GM23248 (cell line): ENCODE measurements around the gene PA2G4. TPM values are rescaled to one million over a fixed set of nuclear protein-coding genes. Genes with fewer than 3 reads are reported as not detected.

Source experiments
- DNase-seq: peaks from one replicate; pipeline ENCODE4 v3.0.0-alpha.2; 2015
- H2AFZ ChIP-seq: fragments of 200-600 bp; sonication (generic); 2 replicates; pipeline ENCODE4 v1.6.1; 2016; ENCODE audit warnings: antibody characterized with exemption
- H3F3A ChIP-seq: fragments of 200-600 bp; sonication (generic); 2 replicates; pipeline ENCODE4 v1.6.1; 2016; ENCODE audit warnings: mild to moderate bottlenecking, antibody characterized with exemption, mixed run types; ENCODE audit not compliant: insufficient read depth
- H3K27ac ChIP-seq: fragments of 200-600 bp; sonication (generic); 2 replicates; pipeline ENCODE4 v1.5.1; 2016; ENCODE audit warnings: mild to moderate bottlenecking
- H3K27me3 ChIP-seq: fragments of 200-600 bp; sonication (generic); replicated peaks from 2 replicates; pipeline ENCODE4 v1.6.1; 2016; ENCODE audit warnings: mild to moderate bottlenecking; ENCODE audit not compliant: insufficient read depth
- H3K36me3 ChIP-seq: fragments of 200-600 bp; sonication (generic); 2 replicates; pipeline ENCODE4 v1.6.1; 2016; ENCODE audit warnings: low read depth, mild to moderate bottlenecking
- H3K4me1 ChIP-seq: fragments of 200-600 bp; sonication (generic); 2 replicates; pipeline ENCODE4 v1.6.1; 2016; ENCODE audit warnings: mild to moderate bottlenecking; ENCODE audit not compliant: insufficient read depth
- H3K4me2 ChIP-seq: fragments of 200-600 bp; sonication (generic); one replicate; pipeline ENCODE4 v1.6.1; 2016; ENCODE audit warnings: mild to moderate bottlenecking; ENCODE audit not compliant: unreplicated experiment
- H3K4me3 ChIP-seq: fragments of 200-600 bp; sonication (generic); 2 replicates; pipeline ENCODE4 v1.5.1; 2016; ENCODE audit warnings: mild to moderate bottlenecking
- H3K79me2 ChIP-seq: fragments of 200-600 bp; sonication (generic); 2 replicates; pipeline ENCODE4 v1.6.1; 2016; ENCODE audit warnings: mild to moderate bottlenecking; ENCODE audit not compliant: insufficient read depth
- H3K9ac ChIP-seq: fragments of 200-600 bp; sonication (generic); 2 replicates; pipeline ENCODE4 v1.6.1; 2016; ENCODE audit warnings: mild to moderate bottlenecking
- H3K9me2 ChIP-seq: fragments of 200-600 bp; sonication (generic); 2 replicates; pipeline ENCODE4 v1.6.1; 2016; ENCODE audit warnings: mixed run types, mild to moderate bottlenecking, moderate library complexity; ENCODE audit not compliant: insufficient read depth
- H3K9me3 ChIP-seq: fragments of 200-600 bp; sonication (generic); one replicate; pipeline ENCODE4 v1.6.1; 2017; ENCODE audit warnings: low read depth
- H4K20me1 ChIP-seq: fragments of 200-600 bp; sonication (generic); 2 replicates; pipeline ENCODE4 v1.6.0; 2016; ENCODE audit not compliant: insufficient read depth
- EZH2 ChIP-seq: fragments of 200-600 bp; sonication (generic); IDR thresholded peaks from 2 replicates; pipeline ENCODE4 v1.6.1; 2018; ENCODE audit warnings: antibody characterized with exemption, mild to moderate bottlenecking; ENCODE audit not compliant: insufficient read depth, poor library complexity, severe bottlenecking
- EZH2phosphoT487 ChIP-seq: fragments of 200-600 bp; sonication (generic); IDR thresholded peaks from 2 replicates; pipeline ENCODE4 v1.6.1; 2018; ENCODE audit warnings: antibody characterized with exemption, moderate library complexity, mild to moderate bottlenecking, low read depth; ENCODE audit not compliant: insufficient read depth
- WGBS, 2 experiments: methylation state at CpG; one replicate each; pipeline ENCODE4 v1.1.6; 2015 to 2017; ENCODE audit warnings: low lambda C conversion rate in 2 of 2, low coverage in 1 of 2; ENCODE audit errors: missing lambda C conversion rate in 2 of 2; 5-methylcytosine and 5-hydroxymethylcytosine counted together
- in situ Hi-C: fragments of 300-500 bp; cut with MboI; formaldehyde crosslinking; loops from 2 replicates; pipeline ENCODE4 v1.15.0; 2020
- polyA plus RNA-seq: library from polyadenylated mRNA; unstranded; fragments of >200 nt; fragmentation: Nextera tagmentation; extraction: Ambion mirVana; gene quantifications from 2 replicates; pipeline ENCODE4 v1.2.1, GENCODE V29; 2016
- total RNA-seq: library from RNA; depleted of rRNA; stranded (reverse); fragments of >200 nt; shearing (Covaris generic); gene quantifications from 2 replicates; pipeline ENCODE4 v1.2.3, GENCODE V29; 2014

PA2G4 gene
- total and polyA plus RNA-seq, 2 experiments from 2014 or later: 120 to 152 TPM

DNA sequence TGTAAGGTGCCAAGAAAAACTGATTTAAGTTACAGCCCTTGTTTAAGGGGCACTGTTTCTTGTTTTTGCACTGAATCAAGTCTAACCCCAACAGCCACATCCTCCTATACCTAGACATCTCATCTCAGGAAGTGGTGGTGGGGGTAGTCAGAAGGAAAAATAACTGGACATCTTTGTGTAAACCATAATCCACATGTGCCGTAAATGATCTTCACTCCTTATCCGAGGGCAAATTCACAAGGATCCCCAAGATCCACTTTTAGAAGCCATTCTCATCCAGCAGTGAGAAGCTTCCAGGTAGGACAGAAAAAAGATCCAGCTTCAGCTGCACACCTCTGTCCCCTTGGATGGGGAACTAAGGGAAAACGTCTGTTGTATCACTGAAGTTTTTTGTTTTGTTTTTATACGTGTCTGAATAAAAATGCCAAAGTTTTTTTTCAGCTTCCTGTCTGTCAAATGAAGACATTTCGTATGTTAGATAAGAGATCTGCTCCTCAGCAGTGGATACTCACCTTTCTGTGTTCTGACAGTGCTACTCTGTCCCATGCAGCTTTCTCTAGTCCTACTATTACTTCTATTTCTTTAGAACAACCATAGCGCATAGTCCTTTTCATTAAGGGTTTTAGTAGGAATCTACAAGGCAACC lies 1.2 kb upstream of the PA2G4 start:
- Histone ChIP-seq H3K9me2 (no peaks in the 10 kb centered on the region), H3K4me2 (peak overlapping the region; percentile 94), H3K36me3 (peaks cover 16% of the 10 kb centered on the region; the same call in 1 of the 2 replicates), H4K20me1 (no peaks in the 10 kb centered on the region), H3K4me1 (peaks cover 21% of the 10 kb centered on the region), H3F3A (peaks cover 2% of the 10 kb centered on the region; the same call in 1 of the 2 replicates), H3K27me3 (no peaks in the 10 kb centered on the region), H3K27ac (no peak overlapping the region), H3K4me3 (peak overlapping the region; percentile 90), H3K79me2 (peaks cover 38% of the 10 kb centered on the region), H3K9me3 (no peaks in the 10 kb centered on the region), H2AFZ (peak overlapping the region; percentile 94), H3K9ac (peak overlapping the region; percentile 90)
- in situ Hi-C loops: no loop called here
- no peak for TF ChIP-seq EZH2phosphoT487
- no peak for TF ChIP-seq EZH2
- 51 to 57% methylated on average over 6 of the region's 6 CpGs for WGBS, 2 experiments
- DNase-seq: no peak

GRCh38 chr12:56103823-56104108 lies 593 bp upstream of the PA2G4 start:
- in situ Hi-C loops: no loop called here
- H3K4me1 ChIP-seq: peaks cover 21% of the 10 kb centered on the region
- peaks cover 44% of the 10 kb centered on the region for H3K79me2 ChIP-seq
- peaks cover 8% of the 10 kb centered on the region; the same call in 1 of the 2 replicates for H3F3A ChIP-seq
- H3K27ac ChIP-seq: no peak overlapping the region
- no peaks in the 10 kb centered on the region for H4K20me1 ChIP-seq
- TF ChIP-seq EZH2phosphoT487: no peak
- no peak for TF ChIP-seq EZH2
- H2AFZ ChIP-seq: peak overlapping the region; percentile 94
- peak overlapping the region; percentile 90 for H3K9ac ChIP-seq
- H3K9me2 ChIP-seq: no peaks in the 10 kb centered on the region
- H3K4me3 ChIP-seq: peak overlapping the region; percentile 90
- peaks cover 21% of the 10 kb centered on the region for H3K36me3 ChIP-seq
- no peaks in the 10 kb centered on the region for H3K27me3 ChIP-seq
- 1% methylated on average over 8 of the region's 8 CpGs for WGBS, 2 experiments
- DNase-seq: no peak
- H3K4me2 ChIP-seq: peak overlapping the region; percentile 94
- no peaks in the 10 kb centered on the region for H3K9me3 ChIP-seq

- Histone ChIP-seq H3K4me2 (peak overlapping the region; percentile 99), H3K27ac (peak overlapping the region; percentile 61), H3K9me2 (no peaks in the 10 kb centered on the region), H3K79me2 (peaks cover 45% of the 10 kb centered on the region), H3K9ac (peak overlapping the region; percentile 90), H4K20me1 (no peaks in the 10 kb centered on the region), H3K27me3 (no peaks in the 10 kb centered on the region), H3K4me3 (peak overlapping the region; percentile 90), H3K36me3 (peaks cover 32% of the 10 kb centered on the region), H3F3A (peaks cover 18% of the 10 kb centered on the region; the same call in 1 of the 2 replicates), H3K9me3 (no peaks in the 10 kb centered on the region), H2AFZ (peak overlapping the region; percentile 94), H3K4me1 (peaks cover 21% of the 10 kb centered on the region)
- TF ChIP-seq EZH2 (no peak), EZH2phosphoT487 (no peak)
- peak; percentile 58 for DNase-seq
- WGBS, 2 experiments: 2 to 3% methylated on average over 40 of the region's 40 CpGs
- in situ Hi-C loops: no loop called here
These were observed 653 bp downstream of the PA2G4 start for GRCh38 chr12:56104815-56105608.

DNA sequence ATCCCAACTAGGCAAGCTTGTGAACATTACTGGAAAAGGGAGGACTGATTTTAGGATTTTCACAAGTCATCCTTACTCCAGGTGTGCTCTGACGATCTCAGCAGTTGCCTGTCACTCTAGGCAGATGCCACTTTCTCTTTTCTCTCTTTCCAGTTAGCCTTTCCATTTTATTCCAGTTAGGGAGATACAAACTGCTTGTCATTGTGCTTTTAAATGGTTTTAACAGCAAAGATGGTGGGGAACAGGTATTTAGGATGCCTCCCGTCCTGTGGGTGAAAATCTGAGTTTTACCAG lies 1.2 kb downstream of the PA2G4 start:
- peaks cover 38% of the 10 kb centered on the region for H3K36me3 ChIP-seq
- DNase-seq: no peak
- H3K27me3 ChIP-seq: no peaks in the 10 kb centered on the region
- no peak for TF ChIP-seq EZH2phosphoT487
- no peak for TF ChIP-seq EZH2
- H3K9me2 ChIP-seq: no peaks in the 10 kb centered on the region
- H3K9ac ChIP-seq: peak overlapping the region; percentile 90
- H3K27ac ChIP-seq: no peak overlapping the region
- H3K9me3 ChIP-seq: no peaks in the 10 kb centered on the region
- peaks cover 21% of the 10 kb centered on the region for H3K4me1 ChIP-seq
- in situ Hi-C loops: no loop called here
- H3F3A ChIP-seq: peaks cover 23% of the 10 kb centered on the region
- H4K20me1 ChIP-seq: no peaks in the 10 kb centered on the region
- peak overlapping the region; percentile 99 for H3K4me2 ChIP-seq
- H3K79me2 ChIP-seq: peaks cover 45% of the 10 kb centered on the region
- peak overlapping the region; percentile 90 for H3K4me3 ChIP-seq
- no peak overlapping the region for H2AFZ ChIP-seq
- 40 to 56% methylated on average over 2 of the region's 2 CpGs for WGBS, 2 experiments
